ENCODE results near the gene TAF11L2.
A peak's percentile ranks its signal among the peaks of the same experiment; 100 is the strongest.
"Not testable (repeated sequence)": the region's sequence is repeated elsewhere in the genome, so short reads cannot be mapped to it uniquely, and the experiment has no call there.

TAF11L2 gene

DNA sequence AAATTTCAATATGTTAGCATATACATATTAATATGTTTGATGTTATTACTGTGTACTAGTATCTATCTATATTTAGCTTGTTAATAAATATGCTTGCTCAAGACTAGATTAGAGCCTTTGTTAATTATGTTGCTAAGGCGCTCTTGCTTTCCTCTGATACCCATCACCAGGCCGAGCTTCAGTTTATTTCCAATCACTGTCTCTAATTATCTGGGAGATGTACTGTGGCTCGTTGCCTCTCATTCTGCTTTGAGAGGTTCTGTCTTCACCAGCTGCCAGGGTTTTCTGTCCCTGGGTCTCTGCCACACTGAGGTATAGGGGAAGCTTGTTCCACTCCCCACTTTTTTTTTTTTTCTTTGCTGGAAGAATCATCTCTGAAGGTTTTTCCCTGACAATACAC is 21.0 kb upstream of the TAF11L2 start:
- no peak for DNase-seq (ENCODE audit: low read depth)
- TF ChIP-seq, protein P1, sequence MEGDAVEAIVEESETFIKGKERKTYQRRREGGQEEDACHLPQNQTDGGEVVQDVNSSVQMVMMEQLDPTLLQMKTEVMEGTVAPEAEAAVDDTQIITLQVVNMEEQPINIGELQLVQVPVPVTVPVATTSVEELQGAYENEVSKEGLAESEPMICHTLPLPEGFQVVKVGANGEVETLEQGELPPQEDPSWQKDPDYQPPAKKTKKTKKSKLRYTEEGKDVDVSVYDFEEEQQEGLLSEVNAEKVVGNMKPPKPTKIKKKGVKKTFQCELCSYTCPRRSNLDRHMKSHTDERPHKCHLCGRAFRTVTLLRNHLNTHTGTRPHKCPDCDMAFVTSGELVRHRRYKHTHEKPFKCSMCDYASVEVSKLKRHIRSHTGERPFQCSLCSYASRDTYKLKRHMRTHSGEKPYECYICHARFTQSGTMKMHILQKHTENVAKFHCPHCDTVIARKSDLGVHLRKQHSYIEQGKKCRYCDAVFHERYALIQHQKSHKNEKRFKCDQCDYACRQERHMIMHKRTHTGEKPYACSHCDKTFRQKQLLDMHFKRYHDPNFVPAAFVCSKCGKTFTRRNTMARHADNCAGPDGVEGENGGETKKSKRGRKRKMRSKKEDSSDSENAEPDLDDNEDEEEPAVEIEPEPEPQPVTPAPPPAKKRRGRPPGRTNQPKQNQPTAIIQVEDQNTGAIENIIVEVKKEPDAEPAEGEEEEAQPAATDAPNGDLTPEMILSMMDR (conservative IDR thresholded peaks at IDR 0.05; ENCODE audit: low read depth, low read length) = no peak
- H3K4me3 ChIP-seq (ENCODE audit: low read length) = no peak overlapping the region

DNA sequence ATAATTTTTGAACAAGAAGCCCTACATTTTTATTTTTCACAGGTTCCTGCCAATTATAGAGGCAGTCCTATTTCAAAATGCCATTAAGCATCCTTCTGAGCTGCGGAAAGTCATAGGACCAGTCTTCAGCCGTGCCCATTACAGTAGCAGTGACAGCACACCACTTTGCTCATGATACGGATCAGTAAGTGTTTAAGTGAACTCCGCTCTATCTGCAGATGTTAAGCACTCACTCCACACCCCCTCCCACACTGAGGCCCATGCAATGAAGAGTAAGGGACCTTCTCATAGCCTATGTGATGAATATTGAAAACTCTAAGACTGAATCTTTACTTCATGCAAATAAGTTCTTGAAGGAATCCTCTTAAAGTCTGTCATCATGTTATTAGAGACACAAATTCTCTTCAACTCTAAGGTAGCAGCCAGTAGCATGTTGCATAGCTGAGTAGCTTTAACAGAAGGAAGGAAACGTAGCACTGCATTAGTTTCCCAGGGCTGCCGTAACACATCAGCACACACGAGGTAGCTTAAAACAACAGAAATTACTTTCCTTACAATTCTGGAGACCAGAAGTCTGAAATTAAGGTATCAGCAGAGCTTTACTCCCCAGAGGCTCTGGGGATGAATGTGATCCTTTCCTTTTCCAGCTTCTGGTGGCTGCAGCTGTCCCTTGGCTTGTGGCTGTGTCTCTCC is 20.3 kb upstream of the TAF11L2 start:
- TF ChIP-seq, protein P1 (conservative IDR thresholded peaks at IDR 0.05; ENCODE audit: low read depth, low read length) = no peak
- DNase-seq (ENCODE audit: low read depth) = no peak
- no peak overlapping the region for H3K4me3 ChIP-seq (ENCODE audit: low read length)

DNA sequence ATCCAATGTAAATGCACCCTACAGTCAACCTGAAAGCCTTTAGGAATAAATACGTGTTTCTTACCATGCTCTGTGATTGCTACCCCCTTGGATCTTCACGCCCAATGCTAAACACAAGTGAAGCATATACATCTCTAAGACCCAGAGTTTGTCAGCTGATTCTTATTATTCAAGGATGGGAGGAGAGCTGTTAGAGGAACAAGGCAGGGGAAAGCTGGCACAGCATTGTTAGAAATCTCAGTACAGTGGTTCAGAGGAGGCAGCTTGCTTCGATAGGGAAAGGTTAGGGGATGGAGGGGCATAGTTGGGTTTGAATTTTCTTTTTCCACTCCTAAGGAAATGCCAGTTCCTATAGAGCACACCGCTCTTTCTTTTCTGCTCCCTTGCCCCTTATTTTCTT is 16.7 kb upstream of the TAF11L2 start:
- TF ChIP-seq, protein P1 (conservative IDR thresholded peaks at IDR 0.05; ENCODE audit: low read depth, low read length) = no peak
- peak; percentile 13 for DNase-seq (ENCODE audit: low read depth)
- no peak overlapping the region for H3K4me3 ChIP-seq (ENCODE audit: low read length)

DNA sequence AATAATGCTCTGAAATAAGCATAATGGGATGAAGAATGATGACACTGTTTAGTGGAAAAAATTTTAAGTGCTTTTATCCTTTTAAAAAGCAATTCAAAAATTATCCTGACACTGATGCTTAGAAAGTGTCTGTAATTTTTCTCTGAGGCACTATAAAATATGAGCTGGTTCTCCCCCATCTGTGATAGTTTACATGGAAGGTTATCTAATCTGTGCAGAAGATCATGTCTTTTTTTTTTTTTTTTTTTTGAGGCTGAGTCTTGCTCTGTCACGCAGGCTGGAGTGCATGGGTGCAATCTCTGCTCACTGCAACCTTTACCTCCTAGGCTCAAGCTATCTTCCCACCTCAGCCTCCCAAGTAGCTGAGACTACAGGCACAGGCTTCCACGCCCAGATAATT is 15.2 kb upstream of the TAF11L2 start:
- no peak for DNase-seq (ENCODE audit: low read depth)
- H3K4me3 ChIP-seq (ENCODE audit: low read length) = no peak overlapping the region
- TF ChIP-seq, protein P1 (conservative IDR thresholded peaks at IDR 0.05; ENCODE audit: low read depth, low read length) = no peak

DNA sequence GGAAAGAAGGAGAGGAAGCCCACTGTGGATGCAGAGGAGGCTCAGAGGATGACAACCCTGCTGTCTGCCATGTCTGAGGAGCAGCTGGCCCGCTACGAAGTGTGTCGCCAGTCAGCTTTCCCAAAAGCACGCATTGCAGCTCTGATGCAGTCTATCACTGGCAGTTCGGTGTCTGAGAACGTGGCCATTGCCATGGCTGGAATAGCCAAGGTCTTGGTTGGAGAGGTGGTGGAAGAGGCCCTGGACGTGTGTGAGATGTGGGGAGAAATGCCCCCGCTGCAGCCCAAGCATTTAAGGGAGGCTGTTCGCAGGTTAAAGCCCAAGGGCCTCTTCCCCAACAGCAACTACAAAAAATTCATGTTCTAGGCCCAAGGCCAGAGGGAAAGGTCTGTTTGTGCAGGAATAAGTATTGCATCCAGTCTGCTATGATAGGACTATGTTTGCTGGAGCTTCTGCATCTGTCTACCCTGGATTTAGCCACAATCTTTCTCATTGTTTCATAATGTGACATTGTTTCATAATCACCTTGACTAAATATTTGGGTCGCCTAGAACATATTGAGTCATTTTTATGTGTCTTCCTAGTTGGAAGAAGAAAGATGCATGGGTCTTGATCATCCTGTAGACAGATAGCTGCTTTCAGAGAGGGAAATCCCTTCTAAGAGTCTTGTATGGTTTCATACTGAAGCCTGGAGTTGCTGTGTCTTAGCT is 11.4 kb upstream of the TAF11L2 start:
- DNase-seq (ENCODE audit: low read depth); H3K4me3 ChIP-seq (ENCODE audit: low read length): not testable (repeated sequence)

DNA sequence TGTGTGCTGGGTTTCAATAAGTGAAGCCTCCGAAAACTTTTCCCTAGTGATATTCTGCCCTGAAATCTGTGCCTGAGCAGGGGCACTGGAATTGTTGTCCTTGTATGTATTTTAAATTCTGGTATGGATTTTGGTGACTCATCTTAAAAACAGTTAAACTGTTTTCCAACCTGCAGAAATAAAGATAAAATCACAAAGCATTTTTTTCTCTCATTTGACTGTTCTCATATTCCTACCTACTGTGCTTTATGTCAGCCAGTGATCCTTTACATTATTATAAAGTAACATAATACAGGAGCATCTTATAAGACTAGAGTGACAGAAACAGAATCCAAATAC is 10.9 kb upstream of the TAF11L2 start:
- no peak for DNase-seq (ENCODE audit: low read depth)
- TF ChIP-seq, protein P1 (conservative IDR thresholded peaks at IDR 0.05; ENCODE audit: low read depth, low read length) = no peak
- H3K4me3 ChIP-seq (ENCODE audit: low read length) = no peak overlapping the region

DNA sequence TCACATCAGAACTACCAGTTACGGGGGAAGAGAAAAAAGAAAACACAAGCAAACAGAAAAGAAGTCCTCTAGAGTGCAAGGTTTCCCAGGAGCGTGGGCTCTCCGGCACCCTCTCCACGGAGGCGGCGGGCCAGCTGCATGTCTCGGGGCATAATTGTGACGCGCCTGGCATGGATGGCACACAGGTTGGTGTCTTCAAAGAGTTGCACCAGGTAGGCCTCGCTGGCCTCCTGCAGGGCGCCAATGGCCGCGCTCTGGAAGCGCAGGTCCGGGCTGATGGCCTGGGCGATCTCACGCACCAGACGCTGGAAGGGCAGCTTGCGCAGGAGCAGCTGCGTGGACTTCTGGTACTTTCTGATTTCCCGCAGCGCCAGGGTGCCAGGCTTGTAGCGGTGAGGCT is 6.8 kb upstream of the TAF11L2 start:
- H3K4me3 ChIP-seq (ENCODE audit: low read length); DNase-seq (ENCODE audit: low read depth): not testable (repeated sequence)

DNA sequence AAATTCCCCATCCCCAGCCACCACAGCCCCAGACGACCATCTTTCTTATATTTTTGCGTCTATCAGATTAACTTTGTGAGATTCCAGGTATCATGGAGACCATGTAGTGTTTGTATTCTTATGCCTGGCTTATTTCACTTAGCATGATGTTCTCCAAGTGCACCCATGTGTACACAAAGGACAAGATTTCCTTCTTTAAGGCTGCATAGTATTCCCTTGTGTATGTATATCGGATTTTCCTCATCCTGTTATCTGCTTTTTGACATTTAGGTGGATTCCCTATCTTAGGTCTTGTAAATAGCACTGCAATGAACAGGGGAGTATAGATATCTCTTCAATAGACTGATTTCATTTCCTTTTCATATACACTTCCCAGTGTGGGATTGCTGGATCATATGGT is 5.3 kb upstream of the TAF11L2 start:
- no peak overlapping the region for H3K4me3 ChIP-seq (ENCODE audit: low read length)
- TF ChIP-seq, protein P1 (conservative IDR thresholded peaks at IDR 0.05; ENCODE audit: low read depth, low read length) = no peak
- DNase-seq (ENCODE audit: low read depth) = no peak
